Measurements from ENCODE around the gene PAK1. TPM values are rescaled to one million over a fixed set of nuclear protein-coding genes. Genes with fewer than 3 reads are reported as not detected.

The PAK1 gene
- total and polyA plus RNA-seq, 9 of the 15 experiments (the other 6 are each of a cell fraction or from before 2014, with no cell fraction given): 0.52 to 11.7 (median 1.9) TPM

DNA sequence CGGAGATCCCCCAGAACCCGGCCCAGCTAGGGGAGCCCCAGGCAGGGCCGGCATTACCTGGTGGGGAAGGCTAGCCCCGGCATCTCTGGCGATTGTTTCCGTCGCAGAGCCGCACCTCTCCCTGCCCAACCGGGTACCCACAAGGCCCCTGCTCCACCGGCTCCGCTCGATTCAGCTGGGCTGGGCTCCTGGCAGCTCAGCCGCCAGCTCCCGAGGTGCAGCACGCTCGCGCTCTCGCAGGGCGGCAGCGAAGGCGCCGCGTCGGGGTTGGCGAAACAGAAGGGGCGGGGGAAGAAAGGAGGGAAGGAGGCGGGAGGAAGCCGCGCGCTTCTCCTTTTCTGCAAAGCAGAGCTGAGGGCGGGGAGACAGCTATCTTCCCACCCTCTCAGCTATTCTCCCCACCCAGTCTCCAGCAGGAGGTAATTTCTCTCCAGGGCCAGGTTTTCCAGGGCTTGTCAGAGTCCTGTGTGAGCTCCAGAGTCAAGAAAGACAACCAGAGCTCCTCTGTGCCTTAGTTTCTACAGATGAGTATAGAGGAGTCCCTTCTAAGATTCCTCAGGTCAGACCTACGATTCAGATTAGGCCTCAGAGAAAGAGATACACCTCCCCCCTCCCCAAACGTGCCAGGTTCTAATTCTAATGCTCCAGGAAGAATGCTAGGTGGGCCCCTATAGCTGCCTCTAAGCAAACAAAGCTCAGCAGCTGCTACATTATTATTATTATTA lies 62.0 kb downstream of the PAK1 start (continued):
- TF ChIP-seq L3MBTL2 (IDR thresholded peaks at IDR 0.05): peak; percentile 75
- no peak for TF ChIP-seq NCOR1 (IDR thresholded peaks at IDR 0.05)
- peak; percentile 37 to 56; a peak in 3 of 4 replicates for TF ChIP-seq NRF1 (conservative IDR thresholded peaks at IDR 0.05 in 1 of 2, IDR thresholded peaks at IDR 0.05 in 1 of 2)
- no peak for TF ChIP-seq BCOR (IDR thresholded peaks at IDR 0.05)
- no peak for TF ChIP-seq WHSC1 (IDR thresholded peaks at IDR 0.05; ENCODE audit: low read length)
- no peak for TF ChIP-seq ASH1L (IDR thresholded peaks at IDR 0.05; ENCODE audit: borderline replicate concordance, low read depth, partially characterized antibody)
- no peak for TF ChIP-seq CSDE1 (IDR thresholded peaks at IDR 0.05)
- TF ChIP-seq, protein P1, sequence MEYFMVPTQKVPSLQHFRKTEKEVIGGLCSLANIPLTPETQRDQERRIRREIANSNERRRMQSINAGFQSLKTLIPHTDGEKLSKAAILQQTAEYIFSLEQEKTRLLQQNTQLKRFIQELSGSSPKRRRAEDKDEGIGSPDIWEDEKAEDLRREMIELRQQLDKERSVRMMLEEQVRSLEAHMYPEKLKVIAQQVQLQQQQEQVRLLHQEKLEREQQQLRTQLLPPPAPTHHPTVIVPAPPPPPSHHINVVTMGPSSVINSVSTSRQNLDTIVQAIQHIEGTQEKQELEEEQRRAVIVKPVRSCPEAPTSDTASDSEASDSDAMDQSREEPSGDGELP (CRISPR knock-in tag; IDR thresholded peaks at IDR 0.05; ENCODE audit: borderline replicate concordance): peak; percentile 62; the same call in 1 of the 2 replicates
- TF ChIP-seq MAZ (CRISPR knock-in tag; conservative IDR thresholded peaks at IDR 0.05 in 1 of 2, IDR thresholded peaks at IDR 0.05 in 1 of 2): peak; percentile 79 to 94
- TF ChIP-seq, protein P2, sequence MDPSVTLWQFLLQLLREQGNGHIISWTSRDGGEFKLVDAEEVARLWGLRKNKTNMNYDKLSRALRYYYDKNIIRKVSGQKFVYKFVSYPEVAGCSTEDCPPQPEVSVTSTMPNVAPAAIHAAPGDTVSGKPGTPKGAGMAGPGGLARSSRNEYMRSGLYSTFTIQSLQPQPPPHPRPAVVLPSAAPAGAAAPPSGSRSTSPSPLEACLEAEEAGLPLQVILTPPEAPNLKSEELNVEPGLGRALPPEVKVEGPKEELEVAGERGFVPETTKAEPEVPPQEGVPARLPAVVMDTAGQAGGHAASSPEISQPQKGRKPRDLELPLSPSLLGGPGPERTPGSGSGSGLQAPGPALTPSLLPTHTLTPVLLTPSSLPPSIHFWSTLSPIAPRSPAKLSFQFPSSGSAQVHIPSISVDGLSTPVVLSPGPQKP (CRISPR knock-in tag; IDR thresholded peaks at IDR 0.05): no peak
- TF ChIP-seq CTBP1 (IDR thresholded peaks at IDR 0.05; ENCODE audit: borderline replicate concordance): peak; percentile 40; the same call in 1 of the 2 replicates
- no peak for TF ChIP-seq PURB (CRISPR knock-in tag; IDR thresholded peaks at IDR 0.05; ENCODE audit: low read depth)
- TF ChIP-seq POLR2G (IDR thresholded peaks at IDR 0.05; ENCODE audit: low read depth, low read length): peak; percentile 55; the same call in 1 of the 2 replicates
- TF ChIP-seq, protein P3, sequence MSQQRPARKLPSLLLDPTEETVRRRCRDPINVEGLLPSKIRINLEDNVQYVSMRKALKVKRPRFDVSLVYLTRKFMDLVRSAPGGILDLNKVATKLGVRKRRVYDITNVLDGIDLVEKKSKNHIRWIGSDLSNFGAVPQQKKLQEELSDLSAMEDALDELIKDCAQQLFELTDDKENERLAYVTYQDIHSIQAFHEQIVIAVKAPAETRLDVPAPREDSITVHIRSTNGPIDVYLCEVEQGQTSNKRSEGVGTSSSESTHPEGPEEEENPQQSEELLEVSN (IDR thresholded peaks at IDR 0.05; ENCODE audit: borderline replicate concordance in 1 of 2, extremely low read depth in 1 of 2, insufficient read depth in 1 of 2, insufficient read length in 1 of 2, low read depth in 1 of 2, low read length in 1 of 2, poor library complexity in 1 of 2, severe bottlenecking in 1 of 2): peak; percentile 56 to 83
- TF ChIP-seq, protein P4, sequence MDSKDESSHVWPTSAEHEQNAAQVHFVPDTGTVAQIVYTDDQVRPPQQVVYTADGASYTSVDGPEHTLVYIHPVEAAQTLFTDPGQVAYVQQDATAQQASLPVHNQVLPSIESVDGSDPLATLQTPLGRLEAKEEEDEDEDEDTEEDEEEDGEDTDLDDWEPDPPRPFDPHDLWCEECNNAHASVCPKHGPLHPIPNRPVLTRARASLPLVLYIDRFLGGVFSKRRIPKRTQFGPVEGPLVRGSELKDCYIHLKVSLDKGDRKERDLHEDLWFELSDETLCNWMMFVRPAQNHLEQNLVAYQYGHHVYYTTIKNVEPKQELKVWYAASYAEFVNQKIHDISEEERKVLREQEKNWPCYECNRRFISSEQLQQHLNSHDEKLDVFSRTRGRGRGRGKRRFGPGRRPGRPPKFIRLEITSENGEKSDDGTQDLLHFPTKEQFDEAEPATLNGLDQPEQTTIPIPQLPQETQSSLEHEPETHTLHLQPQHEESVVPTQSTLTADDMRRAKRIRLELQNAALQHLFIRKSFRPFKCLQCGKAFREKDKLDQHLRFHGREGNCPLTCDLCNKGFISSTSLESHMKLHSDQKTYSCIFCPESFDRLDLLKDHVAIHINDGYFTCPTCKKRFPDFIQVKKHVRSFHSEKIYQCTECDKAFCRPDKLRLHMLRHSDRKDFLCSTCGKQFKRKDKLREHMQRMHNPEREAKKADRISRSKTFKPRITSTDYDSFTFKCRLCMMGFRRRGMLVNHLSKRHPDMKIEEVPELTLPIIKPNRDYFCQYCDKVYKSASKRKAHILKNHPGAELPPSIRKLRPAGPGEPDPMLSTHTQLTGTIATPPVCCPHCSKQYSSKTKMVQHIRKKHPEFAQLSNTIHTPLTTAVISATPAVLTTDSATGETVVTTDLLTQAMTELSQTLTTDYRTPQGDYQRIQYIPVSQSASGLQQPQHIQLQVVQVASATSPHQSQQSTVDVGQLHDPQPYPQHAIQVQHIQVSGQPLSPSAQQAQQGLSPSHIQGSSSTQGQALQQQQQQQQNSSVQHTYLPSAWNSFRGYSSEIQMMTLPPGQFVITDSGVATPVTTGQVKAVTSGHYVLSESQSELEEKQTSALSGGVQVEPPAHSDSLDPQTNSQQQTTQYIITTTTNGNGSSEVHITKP (IDR thresholded peaks at IDR 0.05; ENCODE audit: partially characterized antibody): no peak
- TF ChIP-seq BDP1 (IDR thresholded peaks at IDR 0.05; ENCODE audit: insufficient read depth, insufficient read length): no peak
